Ramos (cell line): ENCODE results near the gene FSTL1.

Source experiments
- in situ Hi-C: fragments of 300-500 bp; cut with MboI; formaldehyde crosslinking; loops from one replicate; pipeline ENCODE4 v1.14.3; 2022; ENCODE audit warnings: low sequenced_read_pairs; ENCODE audit not compliant: unreplicated experiment

Gene FSTL1, protein sequence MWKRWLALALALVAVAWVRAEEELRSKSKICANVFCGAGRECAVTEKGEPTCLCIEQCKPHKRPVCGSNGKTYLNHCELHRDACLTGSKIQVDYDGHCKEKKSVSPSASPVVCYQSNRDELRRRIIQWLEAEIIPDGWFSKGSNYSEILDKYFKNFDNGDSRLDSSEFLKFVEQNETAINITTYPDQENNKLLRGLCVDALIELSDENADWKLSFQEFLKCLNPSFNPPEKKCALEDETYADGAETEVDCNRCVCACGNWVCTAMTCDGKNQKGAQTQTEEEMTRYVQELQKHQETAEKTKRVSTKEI

DNA sequence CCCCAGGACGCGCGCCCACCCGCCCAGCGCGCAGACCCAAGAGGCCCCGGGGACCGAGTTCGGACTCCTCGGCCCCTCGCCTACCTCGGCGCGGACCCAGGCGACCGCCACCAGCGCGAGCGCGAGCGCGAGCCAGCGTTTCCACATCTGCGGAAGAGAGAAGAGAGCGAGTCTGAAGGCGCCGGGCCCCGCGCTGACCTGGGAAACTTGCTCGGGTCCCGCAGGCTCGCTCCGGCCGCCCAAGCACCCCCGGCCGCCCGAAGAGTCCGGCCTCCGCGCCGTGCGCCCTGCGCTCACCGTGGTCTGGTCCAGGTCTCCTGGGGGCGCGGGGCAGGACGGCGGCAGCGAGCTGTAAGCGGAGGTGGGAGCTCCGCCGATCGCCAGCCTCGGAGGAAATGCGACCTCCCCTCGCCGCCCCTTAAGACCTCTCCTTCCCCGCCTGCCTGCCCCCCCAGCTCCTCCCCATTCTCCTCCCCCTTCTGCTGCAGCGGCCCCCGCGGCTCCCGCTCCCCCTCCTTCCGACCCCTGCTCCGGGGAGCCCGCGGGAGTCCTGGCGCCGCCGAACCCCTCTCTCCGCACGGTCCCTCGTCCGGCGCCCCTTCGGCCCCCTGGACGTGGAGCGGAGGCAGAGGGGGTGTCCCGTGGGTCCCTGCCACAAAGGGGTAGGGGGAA is at the start of gene FSTL1:
FSTL1 (minus strand) TSS at position 393 of the 672 bp plus-strand sequence; CDS start at position 147, 246 bp downstream.
- in situ Hi-C loops = no loop called here

DNA sequence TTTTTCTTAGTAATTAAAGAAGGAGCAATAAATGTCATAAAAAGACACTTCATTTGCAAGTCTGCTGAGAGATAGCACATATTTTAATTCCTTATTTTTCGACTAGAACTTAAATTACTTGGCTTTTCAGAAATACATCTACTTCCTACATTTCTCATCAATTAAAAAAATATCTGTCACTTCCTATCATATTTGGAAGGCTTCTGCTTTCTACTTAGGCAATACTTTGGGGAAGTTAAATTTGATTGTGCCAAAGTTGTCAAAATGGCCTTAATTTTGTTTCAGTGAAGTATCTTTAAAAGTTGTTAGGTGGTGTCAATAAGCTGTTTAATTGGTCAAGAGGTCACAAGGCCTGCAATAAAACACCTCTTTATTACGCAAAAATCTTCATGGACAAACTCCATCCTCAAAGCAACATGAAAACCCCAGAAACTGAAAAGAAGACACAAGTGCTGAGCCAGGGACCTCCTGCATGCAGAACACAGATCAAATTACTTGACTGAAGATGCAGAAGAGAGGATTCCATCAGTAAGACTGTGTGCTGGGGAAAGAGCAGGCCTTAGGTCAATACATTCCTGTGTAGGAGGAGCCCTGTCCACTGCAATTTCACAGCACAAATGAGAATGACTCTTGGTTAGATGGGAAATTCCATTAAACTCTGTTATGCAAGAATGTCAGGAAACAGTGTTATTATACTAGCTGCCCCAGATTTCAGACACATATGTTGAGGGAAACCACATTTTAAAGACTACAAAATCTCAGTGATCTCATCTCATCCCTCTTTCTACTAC is 48.0 kb upstream of the FSTL1 start:
- in situ Hi-C loops = no loop called here

DNA sequence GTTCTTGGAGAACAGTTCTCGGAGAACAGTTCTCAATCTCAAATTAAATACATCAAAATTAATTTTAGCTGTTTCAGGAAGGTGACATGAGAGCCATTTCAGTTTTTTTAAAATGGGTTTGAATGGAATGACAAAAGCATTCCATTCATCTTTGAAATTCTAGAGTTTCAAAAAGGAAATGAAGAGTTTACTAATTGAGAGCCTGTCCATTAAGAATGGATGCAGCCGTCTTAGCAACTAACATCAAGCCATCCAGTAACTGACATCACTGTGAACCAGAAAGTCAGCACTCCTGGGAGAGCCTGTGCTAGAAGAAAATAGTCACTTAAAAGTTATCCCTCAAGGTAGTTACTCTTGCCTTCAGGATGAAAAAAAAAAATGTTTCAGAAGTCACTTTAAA is 47.0 kb upstream of the FSTL1 start:
- in situ Hi-C loops = no loop called here

DNA sequence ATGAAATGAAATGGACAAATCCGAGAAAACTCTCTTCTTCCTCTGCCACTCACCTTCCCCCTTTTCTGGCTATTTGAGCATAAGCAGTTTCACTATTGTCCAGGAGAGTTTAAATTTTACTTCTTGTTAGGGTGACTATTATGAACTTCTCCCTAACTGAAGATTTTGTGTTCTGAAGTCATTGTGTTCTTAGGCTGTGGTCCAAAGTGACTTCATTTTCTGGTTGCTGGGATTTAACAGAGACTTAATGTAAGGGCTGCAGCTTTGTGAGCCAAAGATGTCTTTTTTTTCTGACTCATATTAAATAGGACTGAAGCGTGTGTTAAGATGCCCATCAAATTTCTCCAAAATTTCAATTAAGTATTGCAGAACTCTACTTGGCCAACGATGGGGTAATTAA is 46.5 kb upstream of the FSTL1 start:
- in situ Hi-C loops = no loop called here

GRCh38 chr3:120496278-120497002 is 45.6 kb upstream of the FSTL1 start:
- in situ Hi-C loops = no loop called here

DNA sequence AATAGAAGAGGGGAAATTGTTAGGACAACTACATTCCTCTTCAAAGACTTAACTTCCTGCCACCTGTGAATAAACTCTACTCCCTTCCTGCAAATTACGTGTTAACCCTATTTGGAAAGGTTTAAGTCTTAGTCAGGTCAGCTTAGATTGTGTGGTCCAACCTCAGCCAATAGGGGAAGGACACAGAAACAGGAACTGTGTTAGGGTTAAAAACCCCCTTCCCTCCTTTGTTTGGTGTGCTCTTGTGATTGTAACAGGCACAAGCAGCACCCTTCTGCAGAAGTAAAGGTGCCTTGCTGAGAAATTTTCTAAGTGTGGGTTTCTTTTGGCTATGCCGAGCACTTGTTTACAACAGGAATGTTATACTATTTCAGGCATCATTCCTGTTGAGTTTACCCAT is 45.0 kb upstream of the FSTL1 start:
- in situ Hi-C loops = no loop called here

DNA sequence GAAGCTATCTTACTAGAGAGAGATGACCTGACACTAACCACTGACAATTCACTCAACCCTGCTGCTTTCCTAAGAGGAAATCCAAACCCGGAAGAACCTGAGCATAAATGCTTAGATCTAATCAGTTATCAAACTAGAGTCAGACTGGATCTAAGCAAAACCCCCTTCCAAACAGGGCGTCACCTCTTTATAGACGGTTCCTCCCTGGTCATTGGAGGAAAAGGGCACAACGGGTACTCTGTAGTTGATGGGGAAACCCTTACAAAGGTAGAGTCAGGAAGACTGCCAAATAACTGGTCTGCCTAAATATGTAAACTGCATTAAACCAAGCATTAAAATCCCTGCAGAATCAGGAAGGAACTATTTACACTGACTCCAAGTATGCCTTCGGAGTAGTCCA is 41.3 kb upstream of the FSTL1 start:
- in situ Hi-C loops = no loop called here

GRCh38 chr3:120489421-120489820 is 38.6 kb upstream of the FSTL1 start:
- in situ Hi-C loops = no loop called here

GRCh38 chr3:120488296-120488695 is 37.5 kb upstream of the FSTL1 start:
- in situ Hi-C loops = no loop called here

- in situ Hi-C loops = no loop called here
These were observed 36.4 kb upstream of the FSTL1 start for GRCh38 chr3:120487191-120487650.

GRCh38 chr3:120481081-120481480 is 30.3 kb upstream of the FSTL1 start:
- in situ Hi-C loops = no loop called here

GRCh38 chr3:120477781-120478180 is 27.0 kb upstream of the FSTL1 start:
- in situ Hi-C loops = no loop called here

DNA sequence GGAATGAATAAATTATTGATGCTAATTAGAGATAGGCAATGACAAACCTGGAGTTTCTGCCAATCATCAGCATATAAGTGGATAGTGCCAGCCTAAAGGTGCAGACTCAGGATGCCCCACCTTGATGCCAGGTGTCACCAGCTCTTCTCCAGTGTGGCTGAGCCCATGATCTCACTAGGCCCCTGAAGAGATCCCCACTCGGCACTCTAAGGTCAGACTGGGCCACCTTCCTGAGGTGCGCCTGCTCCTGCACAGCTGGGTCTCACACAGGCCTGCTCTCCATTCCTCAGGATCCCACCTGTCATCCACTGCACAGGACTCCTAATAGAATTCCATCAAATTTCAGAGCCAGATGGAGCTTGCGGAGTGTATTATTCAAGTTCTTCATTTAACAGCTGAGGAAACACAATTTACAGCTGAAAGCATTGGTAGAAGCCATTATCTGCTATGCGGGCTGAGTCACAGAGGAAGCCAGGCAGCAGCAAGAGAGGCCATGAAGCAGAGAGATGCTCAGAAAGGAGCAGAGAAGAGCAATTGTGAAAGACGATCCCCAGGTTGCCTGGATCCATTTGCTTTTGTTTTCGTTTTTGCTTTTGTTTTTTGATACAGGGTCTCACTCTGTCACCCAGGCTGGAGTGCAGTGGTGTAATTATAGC is 25.1 kb upstream of the FSTL1 start:
- in situ Hi-C loops = no loop called here

- in situ Hi-C loops = no loop called here
These were observed 23.3 kb upstream of the FSTL1 start for GRCh38 chr3:120473896-120474675.

GRCh38 chr3:120473389-120473788 is 22.6 kb upstream of the FSTL1 start:
- in situ Hi-C loops = no loop called here

DNA sequence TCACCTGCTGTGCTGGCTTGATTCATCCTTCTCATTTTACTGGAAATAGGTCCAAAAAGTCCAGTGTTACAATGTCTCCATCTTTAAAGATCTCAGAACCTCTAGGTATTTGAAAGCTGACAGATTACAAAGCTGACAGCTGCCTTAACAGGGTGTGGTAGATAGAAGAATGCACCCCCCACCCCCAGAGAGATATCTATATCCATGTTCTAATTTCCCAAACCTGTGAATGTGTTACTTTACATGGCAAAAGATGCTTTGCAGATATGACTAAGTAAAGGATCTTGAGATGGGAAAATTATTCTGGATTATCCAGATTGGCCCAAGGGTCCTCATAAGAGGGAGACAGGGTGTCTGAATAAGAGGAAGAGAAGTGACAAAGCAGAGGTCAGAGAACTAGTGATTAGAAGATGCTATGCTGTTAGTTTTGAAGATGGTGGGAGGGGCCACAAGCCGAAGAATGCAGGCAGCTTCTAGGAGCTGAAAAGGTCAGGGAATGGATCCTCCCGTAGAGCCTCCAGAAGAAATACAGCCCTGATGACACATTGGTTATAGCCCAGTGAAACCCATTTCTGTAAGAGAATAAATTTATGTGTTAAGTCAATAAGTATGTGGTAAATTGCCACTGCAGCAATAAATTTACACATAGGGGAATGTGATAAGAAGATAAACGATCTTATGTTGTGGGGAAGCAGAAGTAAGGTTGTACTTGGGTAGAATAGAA is 21.5 kb upstream of the FSTL1 start:
- in situ Hi-C loops = no loop called here

- in situ Hi-C loops = no loop called here
These were observed 20.9 kb upstream of the FSTL1 start for GRCh38 chr3:120471643-120472042.

DNA sequence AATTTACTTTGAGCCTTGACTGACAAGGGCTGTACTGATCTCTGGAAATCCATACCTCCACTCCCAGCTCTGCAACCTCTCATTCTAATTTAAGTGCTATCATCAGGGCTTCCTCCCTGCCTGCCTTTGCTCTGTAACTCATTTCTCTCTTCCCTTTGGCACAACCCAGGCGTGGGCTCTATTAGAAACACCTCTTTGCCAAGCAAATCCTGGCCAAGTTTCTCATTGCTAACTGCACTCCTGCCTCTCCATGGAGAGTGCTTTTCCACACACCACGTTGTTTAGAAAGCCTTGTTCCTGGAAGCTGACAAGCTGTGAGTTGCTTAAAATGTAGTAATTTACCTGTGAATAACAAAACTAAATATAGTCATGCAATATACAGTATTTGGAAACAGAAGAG is 20.1 kb upstream of the FSTL1 start:
- in situ Hi-C loops = no loop called here
